Adrenal gland (tissue), 12 donors: ENCODE data around the gene ATP8A2. TPM values are rescaled to one million over a fixed set of nuclear protein-coding genes. Genes with fewer than 3 reads are reported as not detected.

Experiments
- DNase-seq, 7 donors: peaks; one replicate each; pipeline ENCODE4 v3.0.0-alpha.2; 2019 to 2020
- H3K27ac ChIP-seq, 5 donors: fragments of 200-600 bp; sonication (generic) in 4 of 5; 1 replicate in 3 of 5; 2 replicates in 2 of 5; pipeline versions ENCODE4 v1.5.1 to v1.8.0; 2016 to 2020; ENCODE audit warnings: mild to moderate bottlenecking in 1 of 5
- H3K27me3 ChIP-seq: fragments of 200-600 bp; 2 replicates; pipeline ENCODE4 v1.8.0; 2021
- H3K36me3 ChIP-seq, 2 donors: fragments of 200-600 bp; replicated peaks in 1 of 2; 1 replicate in 1 of 2; 2 replicates in 1 of 2; pipeline versions ENCODE4 v1.5.1 to v1.8.0; 2018 to 2022
- H3K4me1 ChIP-seq, 2 donors: fragments of 200-600 bp; replicated peaks in 1 of 2; 1 replicate in 1 of 2; 2 replicates in 1 of 2; pipeline versions ENCODE4 v1.5.1 to v1.8.0; 2018 to 2021
- H3K4me3 ChIP-seq, 4 donors: fragments of 200-600 bp; sonication (generic) in 3 of 4; one replicate each; pipeline ENCODE4 v1.5.1; 2016 to 2018
- H3K9me3 ChIP-seq, 3 donors: fragments of 200-600 bp; sonication (generic) in 1 of 3; replicated peaks in 1 of 3; 1 replicate in 2 of 3; 2 replicates in 1 of 3; pipeline versions ENCODE4 v1.5.1 to v1.8.0; 2016 to 2021
- CTCF ChIP-seq, 6 experiments: fragments of 450-650 bp in 4 of 6; fragments of 200-600 bp in 2 of 6; sonication (generic) in 1 of 6; IDR thresholded peaks; 1 replicate in 5 of 6; 2 replicates in 1 of 6; pipeline versions ENCODE4 v1.5.1 to v1.8.0; 2016 to 2021; ENCODE audit warnings: antibody characterized with exemption in 6 of 6, mild to moderate bottlenecking in 2 of 6, moderate library complexity in 1 of 6
- POLR2A ChIP-seq, 2 donors: fragments of 450-650 bp; IDR thresholded peaks; one replicate each; pipeline ENCODE4 v1.6.1; 2017; ENCODE audit warnings: antibody characterized with exemption in 2 of 2, mild to moderate bottlenecking in 2 of 2, moderate library complexity in 1 of 2
- WGBS, 4 donors: extraction: QIAGEN DNeasy Blood & Tissue Kit in 2 of 4; methylation state at CpG; one replicate each; pipeline versions ENCODE4 v1.1.5 to v1.1.7; 2013 to 2017; 5-methylcytosine and 5-hydroxymethylcytosine counted together
- intact Hi-C, 2 donors: fragments of 100-400 bp; cut with DNase I; formaldehyde crosslinking; loops; one replicate each; pipeline versions ENCODE4 v1.14.1 to v1.15.0; 2022 to 2023
- polyA plus RNA-seq, 3 donors: library from polyadenylated mRNA; stranded (reverse); fragments of 200-250 nt in 2 of 3; fragments of 350-450 nt in 1 of 3; fragmentation: Illumina TruSeq in 1 of 3; extraction: RNeasy Lipid Tissue Mini Kit (QIAGEN cat#74804) in 1 of 3; gene quantifications; one replicate each; pipeline ENCODE4 v1.2.3, GENCODE V29; 2013 to 2014
- total RNA-seq, 9 donors: library from RNA; depleted of rRNA in 4 of 9; stranded (reverse); fragments of >200 nt in 4 of 9; fragments of 120-200 nt in 1 of 9; fragmentation: NEBNext Ultra II Directional in 1 of 9; extraction: Animal tissue kit (Norgen Biotek cat#: 25700) in 1 of 9; gene quantifications; one replicate each; pipeline versions ENCODE4 v1.1.0 to v1.2.4, GENCODE V29; 2013 to 2023
- donor health status: healthy with polysubstance abuse.
- donor health status: Bipolar disorder and iron deficiency.
- donor health status: DM: yes; HTN: yes; CAD: no.
- donor health status: DM: no; HTN: no; CAD: no.
- donor health status: DM: no; HTN: no; CAD: no.
- donor health status: DM: yes; HTN: yes; CAD: no.

The ATP8A2 gene
- total and polyA plus RNA-seq, 12 donors: 0.77 to 14.0 (median 4.3) TPM

GRCh38 chr13:25380082-25380481 is 8.3 kb downstream of the ATP8A2 start:
- H3K4me3 ChIP-seq: no peak overlapping the region
- DNase-seq: peak in 1 of 7 donors; percentile 3
- no peaks in the 10 kb centered on the region for H3K27me3 ChIP-seq
- no peaks in the 10 kb centered on the region for H3K36me3 ChIP-seq
- WGBS, 4 donors: 72 to 83% (median 74%) methylated on average over 4 of the region's 4 CpGs
- peaks cover 0 to 3% of the 10 kb centered on the region in 2 donors for H3K4me1 ChIP-seq
- no peaks in the 10 kb centered on the region for H3K9me3 ChIP-seq
- TF ChIP-seq POLR2A (IDR thresholded peaks at IDR 0.05) (no peak), CTCF (IDR thresholded peaks at IDR 0.05) (no peak)
- intact Hi-C loops: no loop called here
- no peak overlapping the region for H3K27ac ChIP-seq

GRCh38 chr13:25380741-25381324 is 9.1 kb downstream of the ATP8A2 start:
- TF ChIP-seq POLR2A (IDR thresholded peaks at IDR 0.05) (no peak), CTCF (IDR thresholded peaks at IDR 0.05) (no peak)
- no peaks in the 10 kb centered on the region for H3K36me3 ChIP-seq
- 40 to 47% (median 47%) methylated on average over 7 of the region's 7 CpGs for WGBS, 4 donors
- no peak for DNase-seq
- intact Hi-C loops: no loop called here
- no peaks in the 10 kb centered on the region for H3K9me3 ChIP-seq
- no peak overlapping the region for H3K27ac ChIP-seq
- no peak overlapping the region for H3K4me3 ChIP-seq
- H3K27me3 ChIP-seq: no peaks in the 10 kb centered on the region
- H3K4me1 ChIP-seq: no peaks in the 10 kb centered on the region

- no peak overlapping the region for H3K27ac ChIP-seq
- no peak overlapping the region for H3K4me3 ChIP-seq
- TF ChIP-seq CTCF (IDR thresholded peaks at IDR 0.05): no peak
- no peak for TF ChIP-seq POLR2A (IDR thresholded peaks at IDR 0.05)
- H3K9me3 ChIP-seq: no peaks in the 10 kb centered on the region
- H3K27me3 ChIP-seq: no peaks in the 10 kb centered on the region
- WGBS, 4 donors: 59 to 64% (median 61%) methylated on average over 4 of the region's 4 CpGs
- intact Hi-C loops: no loop called here
- no peak for DNase-seq
- no peaks in the 10 kb centered on the region for H3K36me3 ChIP-seq
- H3K4me1 ChIP-seq: no peaks in the 10 kb centered on the region
Measured at GRCh38 chr13:25384758-25385410, 13.1 kb downstream of the ATP8A2 start.

- intact Hi-C loops: no loop called here
- no peak for DNase-seq
- Histone ChIP-seq H3K4me3 (no peak overlapping the region), H3K4me1 (no peaks in the 10 kb centered on the region), H3K27ac (no peak overlapping the region), H3K27me3 (no peaks in the 10 kb centered on the region), H3K9me3 (no peaks in the 10 kb centered on the region), H3K36me3 (no peaks in the 10 kb centered on the region)
- TF ChIP-seq POLR2A (IDR thresholded peaks at IDR 0.05) (no peak), CTCF (IDR thresholded peaks at IDR 0.05) (no peak)
- 71 to 90% (median 77%) methylated on average over 4 of the region's 4 CpGs for WGBS, 4 donors
Measured at GRCh38 chr13:25391932-25392331, 20.2 kb downstream of the ATP8A2 start.
